AG09319 (cell line): ENCODE data around the gene KCNK17.

Experiments
- DNase-seq: peaks from one replicate; pipeline ENCODE4 v3.0.0-alpha.2; 2010; ENCODE audit warnings: low read depth; ENCODE audit errors: extremely low read depth
- CTCF ChIP-seq: IDR thresholded peaks from 2 replicates; pipeline ENCODE4 v1.5.1; 2011; ENCODE audit warnings: low read depth, mild to moderate bottlenecking, inconsistent platforms, low read length, moderate library complexity

KCNK17 gene

GRCh38 chr6:39276379-39276995, 37.7 kb downstream of the KCNK17 start:
- TF ChIP-seq CTCF: no peak
- no peak for DNase-seq

- no peak for TF ChIP-seq CTCF
- DNase-seq: no peak
These were observed 39.3 kb downstream of the KCNK17 start for GRCh38 chr6:39274903-39275302.

GRCh38 chr6:39274471-39274870, 39.7 kb downstream of the KCNK17 start:
- no peak for DNase-seq
- no peak for TF ChIP-seq CTCF

GRCh38 chr6:39273406-39273821, 40.8 kb downstream of the KCNK17 start:
- no peak for TF ChIP-seq CTCF
- DNase-seq: no peak

GRCh38 chr6:39269961-39270360, 44.3 kb downstream of the KCNK17 start:
- no peak for TF ChIP-seq CTCF
- DNase-seq: no peak

- no peak for DNase-seq
- TF ChIP-seq CTCF: no peak
These were observed 45.5 kb downstream of the KCNK17 start for GRCh38 chr6:39268721-39269120.

- no peak for DNase-seq
- TF ChIP-seq CTCF: no peak
These were observed 46.0 kb downstream of the KCNK17 start for GRCh38 chr6:39268171-39268570.
